Common myeloid progenitor, CD34-positive (primary cell): ENCODE measurements around the gene NOSIP.

Experiments used
- CTCF ChIA-PET: fragments of 350-600 bp; sonication (Branson Sonifier 250); formaldehyde crosslinking; loops from one replicate; lab custom pipeline; 2021; ENCODE audit warnings: antibody characterized with exemption; lab: Charles Lee
- POLR2A ChIA-PET: fragments of 350-600 bp; sonication (Branson Sonifier 250); formaldehyde crosslinking; loops from one replicate; lab custom pipeline; 2021; ENCODE audit warnings: antibody characterized with exemption; lab: Charles Lee
- DNase-seq, 3 donors: peaks; one replicate each; pipeline versions ENCODE4 v3.0.0 to v3.0.0-alpha.2; 2013
- H3K27ac ChIP-seq, 2 experiments: 1 replicate in 1 of 2; 2 replicates in 1 of 2; pipeline ENCODE4 v1.7.0; 2013; ENCODE audit warnings: inconsistent platforms in 2 of 2, low read length in 2 of 2, mild to moderate bottlenecking in 2 of 2, low read depth in 1 of 2, moderate library complexity in 1 of 2; ENCODE audit not compliant: severe bottlenecking in 2 of 2, insufficient read depth in 1 of 2, poor library complexity in 1 of 2
- H3K27me3 ChIP-seq, 5 experiments: replicated peaks in 2 of 5; 1 replicate in 3 of 5; 2 replicates in 2 of 5; pipeline versions ENCODE4 v1.6.1 to v1.7.0; 2013; ENCODE audit warnings: low read length in 4 of 5, mild to moderate bottlenecking in 2 of 5, moderate library complexity in 2 of 5, inconsistent platforms in 1 of 5; ENCODE audit not compliant: insufficient read depth in 5 of 5, control insufficient read depth in 4 of 5
- H3K36me3 ChIP-seq, 4 experiments: 1 replicate in 2 of 4; 2 replicates in 2 of 4; pipeline versions ENCODE4 v1.6.1 to v1.7.0; 2013; ENCODE audit warnings: low read length in 3 of 4, control low read depth in 1 of 4, mild to moderate bottlenecking in 1 of 4; ENCODE audit not compliant: control insufficient read depth in 4 of 4, insufficient read depth in 4 of 4
- H3K4me1 ChIP-seq, 4 experiments: 1 replicate in 3 of 4; 2 replicates in 1 of 4; pipeline versions ENCODE4 v1.6.1 to v1.7.1; 2013; ENCODE audit warnings: low read length in 3 of 4, mild to moderate bottlenecking in 3 of 4, control low read depth in 1 of 4, inconsistent platforms in 1 of 4, moderate library complexity in 1 of 4; ENCODE audit not compliant: control insufficient read depth in 4 of 4, insufficient read depth in 4 of 4; ENCODE audit errors: control extremely low read depth in 1 of 4
- H3K4me3 ChIP-seq, 7 experiments: 1 replicate in 4 of 7; 2 replicates in 3 of 7; pipeline versions ENCODE4 v1.5.1 to v1.7.0; 2013; ENCODE audit warnings: mild to moderate bottlenecking in 7 of 7, low read length in 6 of 7, moderate library complexity in 6 of 7, inconsistent platforms in 2 of 7, low read depth in 2 of 7, control low read depth in 1 of 7; ENCODE audit not compliant: insufficient read depth in 4 of 7, control insufficient read depth in 1 of 7; ENCODE audit errors: extremely low read depth in 1 of 7
- H3K9me3 ChIP-seq, 5 experiments: 1 replicate in 4 of 5; 2 replicates in 1 of 5; pipeline versions ENCODE4 v1.6.1 to v1.7.1; 2013; ENCODE audit warnings: low read length in 4 of 5, mild to moderate bottlenecking in 2 of 5, inconsistent platforms in 1 of 5, low read depth in 1 of 5, moderate library complexity in 1 of 5; ENCODE audit not compliant: control insufficient read depth in 4 of 5, insufficient read depth in 2 of 5; ENCODE audit errors: control extremely low read depth in 1 of 5
- WGBS: methylation state at CpG from one replicate; pipeline ENCODE4 v1.1.5; 2013; ENCODE audit not compliant: insufficient coverage; 5-methylcytosine and 5-hydroxymethylcytosine counted together

NOSIP gene

GRCh38 chr19:49583239-49583638 is 2.9 kb upstream of the NOSIP start:
- Histone ChIP-seq H3K9me3 (no peaks in the 10 kb centered on the region), H3K36me3 (no peaks in the 10 kb centered on the region), H3K27me3 (no peaks in the 10 kb centered on the region), H3K4me3 (no peak overlapping the region), H3K4me1 (peaks cover 9 to 19% (median 15%) of the 10 kb centered on the region in 4 experiments), H3K27ac (no peak overlapping the region)
- no peak for DNase-seq
- WGBS: 83% methylated on average over 2 of the region's 2 CpGs
- ChIA-PET POLR2A (no interaction called here), CTCF (interaction anchor here (1.0 to 1.1 kb wide), 3 partner anchors 10 to 132 kb away, joined by 3 to 4 read pairs (median 3); no protein-coding TSS in a partner anchor)

- POLR2A ChIA-PET: interaction anchor here (0.6 to 2.0 kb wide), 5 partner anchors 9 to 95 kb away, joined by 3 to 15 read pairs (median 6); partner anchors contain the start of genes PRMT1 and PRR12
- H3K4me3 ChIP-seq: peak within 1 kb of the TSS; percentile 54 to 98 (median 86)
- H3K36me3 ChIP-seq: peaks cover 3 to 4% (median 3%) of the 10 kb centered on the region in 4 experiments
- H3K9me3 ChIP-seq: no peaks in the 10 kb centered on the region
- DNase-seq: no peak
- 69% methylated on average over 12 of the region's 15 CpGs for WGBS
- H3K27ac ChIP-seq: peak within 1 kb of the TSS; percentile 74 to 86
- H3K27me3 ChIP-seq: no peaks in the 10 kb centered on the region
- CTCF ChIA-PET: interaction anchor here (1.1 to 4.6 kb wide), 5 partner anchors 11 to 109 kb away, joined by 3 to 27 read pairs (median 4); no protein-coding TSS in a partner anchor
- H3K4me1 ChIP-seq: peaks cover 9 to 19% (median 15%) of the 10 kb centered on the region in 4 experiments
These were observed 702 bp upstream of the NOSIP start, which contains the start of gene PRRG2 for GRCh38 chr19:49581007-49581508. PRRG2 (plus strand) TSS chr19:49581316; CDS start chr19:49583220, 1,904 bp downstream.

GRCh38 chr19:49579947-49580263 is 451 bp downstream of the NOSIP start:
- Histone ChIP-seq H3K4me3 (peak overlapping the region; percentile 54 to 98 (median 86)), H3K27me3 (no peaks in the 10 kb centered on the region), H3K27ac (peak overlapping the region; percentile 74 to 86), H3K36me3 (peaks cover 4 to 11% (median 8%) of the 10 kb centered on the region in 4 experiments), H3K4me1 (peaks cover 9 to 19% (median 15%) of the 10 kb centered on the region in 4 experiments), H3K9me3 (no peaks in the 10 kb centered on the region)
- POLR2A ChIA-PET: interaction anchor here (0.6 to 2.0 kb wide), 5 partner anchors 10 to 97 kb away, joined by 3 to 15 read pairs (median 6); partner anchors contain the start of genes PRMT1 and PRR12
- CTCF ChIA-PET: interaction anchor here (0.8 to 4.6 kb wide), 11 partner anchors 10 to 108 kb away, joined by 3 to 27 read pairs (median 3); no protein-coding TSS in a partner anchor
- DNase-seq: no peak
- WGBS: 13% methylated on average over 3 of the region's 8 CpGs

GRCh38 chr19:49579193-49579592 is 1.2 kb downstream of the NOSIP start:
- H3K36me3 ChIP-seq: peaks cover 7 to 16% (median 12%) of the 10 kb centered on the region in 4 experiments
- no peak for DNase-seq
- CTCF ChIA-PET: interaction anchor here (1.0 to 4.6 kb wide), 6 partner anchors 9 to 75 kb away, joined by 3 to 27 read pairs (median 4); no protein-coding TSS in a partner anchor
- H3K4me3 ChIP-seq: peak overlapping the region in 3 of 7 experiments; percentile 85 to 98 (median 88)
- WGBS: 95% methylated on average over 2 of the region's 4 CpGs
- POLR2A ChIA-PET: interaction anchor here (1.8 to 2.0 kb wide), 2 partner anchors 11 to 97 kb away, joined by 6 to 15 read pairs; partner anchors contain the start of genes PRMT1 and PRR12
- H3K9me3 ChIP-seq: no peaks in the 10 kb centered on the region
- H3K27ac ChIP-seq: peak overlapping the region in 1 of 2 experiments; percentile 86
- H3K4me1 ChIP-seq: peaks cover 9 to 19% (median 15%) of the 10 kb centered on the region in 4 experiments
- no peaks in the 10 kb centered on the region for H3K27me3 ChIP-seq

- 100% methylated on average over 2 of the region's 2 CpGs for WGBS
- peaks cover under 1 to 18% (median 9%) of the 10 kb centered on the region in 4 experiments for H3K4me1 ChIP-seq
- no peak overlapping the region for H3K27ac ChIP-seq
- H3K4me3 ChIP-seq: no peak overlapping the region
- ChIA-PET CTCF (interaction anchor here (0.9 to 7.0 kb wide), 7 partner anchors 14 to 101 kb away, joined by 3 to 70 read pairs (median 6); partner anchors contain the start of gene RRAS), POLR2A (interaction anchor here (0.6 to 0.7 kb wide), 2 partner anchors 101 to 153 kb away, joined by 3 to 4 read pairs; no protein-coding TSS in a partner anchor)
- no peaks in the 10 kb centered on the region for H3K27me3 ChIP-seq
- H3K9me3 ChIP-seq: no peaks in the 10 kb centered on the region
- H3K36me3 ChIP-seq: peaks cover 8 to 26% (median 16%) of the 10 kb centered on the region in 4 experiments
- DNase-seq: no peak
These were observed 6.1 kb downstream of the NOSIP start for GRCh38 chr19:49574206-49574755.

GRCh38 chr19:49573425-49573824 is 6.9 kb downstream of the NOSIP start:
- H3K36me3 ChIP-seq: peaks cover 8 to 26% (median 16%) of the 10 kb centered on the region in 4 experiments
- 100% methylated on average over 1 of the region's 3 CpGs for WGBS
- ChIA-PET POLR2A (interaction anchor here (0.7 kb wide), 1 partner anchor 100 kb away, joined by 4 read pairs; no protein-coding TSS in a partner anchor), CTCF (interaction anchor here (1.0 to 7.0 kb wide), 4 partner anchors 14 to 85 kb away, joined by 4 to 70 read pairs (median 6); no protein-coding TSS in a partner anchor)
- no peaks in the 10 kb centered on the region for H3K9me3 ChIP-seq
- peaks cover 0 to 14% (median 7%) of the 10 kb centered on the region in 4 experiments for H3K4me1 ChIP-seq
- no peaks in the 10 kb centered on the region for H3K27me3 ChIP-seq
- DNase-seq: no peak
- H3K27ac ChIP-seq: no peak overlapping the region
- H3K4me3 ChIP-seq: no peak overlapping the region
